Measurements from ENCODE around the gene SLC12A3.

DNA sequence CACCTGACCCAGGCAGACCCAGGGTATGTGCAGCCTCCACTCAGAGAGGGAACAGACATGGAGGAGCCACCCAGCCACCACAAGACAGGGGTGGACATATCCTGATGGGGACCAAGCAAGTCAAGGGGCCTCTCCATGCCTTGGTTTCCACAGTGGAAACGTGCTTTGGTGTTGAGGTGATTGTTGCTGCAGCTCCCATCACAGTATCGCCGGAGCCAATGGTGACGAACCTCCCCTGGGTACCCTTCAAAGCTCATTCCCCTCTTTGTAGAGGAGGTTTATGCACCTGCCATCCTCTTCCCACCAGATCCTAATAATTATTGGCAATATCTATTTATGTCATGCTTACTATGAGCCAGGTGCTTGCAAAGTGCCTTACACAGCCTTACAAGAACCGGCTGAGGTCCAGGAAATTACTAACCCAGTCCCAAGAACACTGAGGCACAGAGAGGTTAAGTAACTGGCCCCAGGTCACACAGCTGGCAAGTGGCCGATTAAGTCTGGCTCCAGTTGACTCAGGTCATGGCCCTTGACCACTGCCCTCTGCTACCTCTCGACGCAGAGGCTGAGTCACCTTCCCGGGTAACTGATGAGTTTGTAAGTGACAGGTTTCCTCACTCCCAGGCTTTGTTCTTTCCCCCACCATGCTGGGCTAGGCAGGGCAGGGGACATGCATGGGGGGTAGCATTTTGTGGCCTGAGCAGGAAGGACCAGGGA lies 20.6 kb downstream of the SLC12A3 start:
- TF ChIP-seq ZNF274 (IDR thresholded peaks at IDR 0.05; ENCODE audit: low read depth, low read length) (no peak), YY1 (IDR thresholded peaks at IDR 0.05; ENCODE audit: insufficient read depth, insufficient read length) (no peak), SUZ12 (IDR thresholded peaks at IDR 0.05; ENCODE audit: extremely low read depth, insufficient read depth, insufficient read length) (no peak)
